HUDEP-2 (cell line): ENCODE results near the gene ICOSLG.
"Not testable (repeated sequence)": the region's sequence is repeated elsewhere in the genome, so short reads cannot be mapped to it uniquely, and the experiment has no call there.

ENCODE experiments used
- DNase-seq, 76 experiments: peaks; one replicate each; lab custom pipeline; 2025; ENCODE audit not compliant: unreplicated experiment in 76 of 76; lab: John Stamatoyannopoulos, UW

ICOSLG gene

DNA sequence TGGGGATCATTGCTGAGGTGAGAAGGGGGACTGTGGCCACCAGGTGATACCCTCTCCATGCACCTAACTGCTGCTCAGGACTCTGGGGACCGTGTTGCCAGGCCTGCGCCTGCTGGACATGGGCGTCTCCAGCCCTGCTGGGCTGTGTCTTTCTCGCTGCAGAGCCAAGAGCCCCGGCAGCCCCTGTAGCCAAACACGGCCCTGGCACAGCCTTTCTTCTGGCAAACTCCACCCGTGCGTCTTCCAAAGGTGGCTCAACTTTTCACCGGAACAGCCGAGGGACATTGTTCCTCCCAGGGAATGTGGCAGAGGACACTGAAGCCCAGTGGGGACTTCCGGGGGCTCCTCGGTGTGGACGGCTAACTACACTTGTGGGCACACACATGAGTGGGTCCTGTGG lies 12.6 kb downstream of the ICOSLG start:
- DNase-seq: not testable (repeated sequence)

GRCh38 chr21:44227614-44228013 lies 13.1 kb downstream of the ICOSLG start:
- DNase-seq: not testable (repeated sequence)

DNA sequence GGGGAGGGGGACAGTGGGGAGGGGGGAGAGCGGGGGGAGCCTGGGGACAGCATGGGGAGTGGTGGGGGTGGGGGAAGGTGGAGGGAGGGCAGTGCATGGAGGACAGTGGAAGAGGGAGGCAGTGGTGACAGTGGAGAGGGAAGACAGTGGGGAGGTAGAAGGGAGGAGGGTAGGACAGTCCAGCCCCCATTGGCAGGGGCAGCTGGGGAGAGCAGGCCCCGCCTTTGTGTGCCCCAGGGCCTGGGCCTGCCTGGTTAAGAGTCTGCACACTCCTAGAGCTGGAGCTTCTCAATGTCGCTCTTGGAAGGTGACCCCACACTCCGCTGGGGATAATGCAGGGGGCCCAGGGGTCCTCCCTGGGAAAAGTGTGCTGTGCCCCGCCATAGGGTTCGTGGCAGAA lies 15.1 kb downstream of the ICOSLG start:
- not testable (repeated sequence) for DNase-seq

DNA sequence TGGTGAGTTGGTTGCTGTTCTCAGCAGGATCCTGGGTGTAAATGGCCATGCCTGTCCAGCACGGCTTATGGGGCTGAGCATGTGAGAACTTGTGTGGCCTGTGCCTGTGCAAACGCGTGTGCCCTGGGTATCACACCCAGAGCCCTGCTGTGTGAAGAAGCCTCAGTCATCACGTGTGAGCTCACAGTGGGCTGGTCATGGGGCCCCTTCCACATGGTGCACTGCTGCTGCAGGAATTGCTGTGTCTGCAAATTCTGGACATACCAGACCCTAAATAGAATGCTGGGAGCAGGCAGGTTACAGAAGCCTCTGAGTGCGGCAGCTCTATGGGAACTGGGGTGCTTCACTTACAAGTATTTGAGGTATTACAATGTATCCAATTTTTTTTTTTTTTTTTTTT lies 17.4 kb downstream of the ICOSLG start:
- DNase-seq: not testable (repeated sequence)

DNA sequence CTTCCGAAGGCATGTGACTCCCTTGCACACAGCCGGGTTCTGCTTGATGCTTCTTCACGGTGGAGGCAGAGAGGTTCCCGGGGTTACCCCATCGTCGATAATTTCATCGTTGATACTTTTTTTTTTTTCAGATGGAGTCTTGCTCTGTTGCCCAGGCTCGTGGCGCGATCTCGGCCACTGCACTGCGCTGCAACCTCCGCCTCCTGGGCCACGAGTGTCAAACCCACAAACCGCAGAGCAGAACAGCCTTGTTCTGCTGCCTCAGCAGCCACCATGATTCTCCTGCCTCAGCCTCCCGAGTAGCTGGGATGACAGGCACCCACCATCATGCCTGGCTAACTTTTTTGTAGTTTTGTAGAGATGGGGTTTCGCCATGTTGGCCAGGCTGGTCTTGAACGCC lies 20.1 kb downstream of the ICOSLG start:
- not testable (repeated sequence) for DNase-seq

- not testable (repeated sequence) for DNase-seq
These were observed 22.3 kb downstream of the ICOSLG start for GRCh38 chr21:44218461-44218860.

- not testable (repeated sequence) for DNase-seq
These were observed 28.8 kb downstream of the ICOSLG start for GRCh38 chr21:44211978-44212377.

DNA sequence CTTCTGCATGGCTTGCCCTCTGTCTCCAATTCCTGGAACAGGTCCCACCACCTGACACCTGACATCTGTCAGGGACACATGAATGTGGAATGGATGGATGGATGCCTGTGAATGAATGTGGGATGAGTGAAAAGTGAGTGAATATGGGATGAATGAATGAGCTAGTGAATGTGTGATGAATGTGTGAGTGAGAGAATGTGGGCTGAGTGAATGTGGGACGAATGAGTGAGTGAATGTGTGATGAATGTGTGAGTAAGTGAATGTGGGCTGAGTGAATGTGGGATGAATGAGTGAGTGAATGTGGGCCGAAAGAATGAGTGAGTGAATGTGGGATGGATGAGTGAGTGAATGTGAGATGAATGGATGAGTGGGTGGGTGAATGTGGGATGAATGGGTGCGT lies 29.2 kb downstream of the ICOSLG start:
- DNase-seq: not testable (repeated sequence)

DNA sequence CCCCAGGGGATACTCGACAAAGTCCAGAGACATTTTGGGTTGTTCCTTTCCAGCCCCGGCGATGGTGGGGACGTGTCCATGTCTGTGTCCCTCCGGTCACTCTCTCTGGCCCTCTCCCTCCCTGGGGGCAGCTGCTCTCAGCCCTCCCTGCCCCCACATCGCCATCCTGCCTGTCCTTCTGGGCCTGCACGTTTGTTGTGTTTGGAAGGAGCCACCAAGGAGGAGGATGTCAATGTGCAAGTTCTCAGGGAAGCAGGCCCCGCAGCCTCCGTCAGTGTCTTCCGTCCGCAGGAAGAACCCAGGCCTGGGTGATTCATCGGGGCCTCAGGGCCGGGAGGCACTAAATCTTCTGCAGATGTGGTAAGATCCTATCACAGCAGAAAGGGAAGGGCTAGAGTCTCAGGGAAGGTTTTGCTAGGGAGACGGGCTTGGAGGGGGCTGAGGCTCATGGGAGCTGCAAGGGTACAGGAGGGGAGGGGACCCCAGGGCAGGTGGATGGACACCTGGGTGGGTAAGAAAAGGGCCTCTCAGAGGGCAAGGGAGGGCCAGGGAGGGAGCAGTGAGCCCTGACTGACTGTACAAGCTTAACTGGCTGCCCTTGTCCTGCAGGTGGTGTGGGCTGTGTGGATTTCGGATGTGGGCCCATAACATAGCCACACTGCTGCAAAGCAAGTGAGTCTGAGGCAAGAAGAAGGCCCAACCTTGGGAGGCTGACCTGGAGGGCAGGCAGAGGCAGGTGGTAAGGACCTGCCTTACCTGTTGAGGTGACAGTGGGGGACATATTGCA lies 32.7 kb downstream of the ICOSLG start:
- DNase-seq: not testable (repeated sequence)

- not testable (repeated sequence) for DNase-seq
These were observed 33.8 kb downstream of the ICOSLG start for GRCh38 chr21:44206698-44207676.

GRCh38 chr21:44206187-44206586 lies 34.6 kb downstream of the ICOSLG start:
- DNase-seq: not testable (repeated sequence)

GRCh38 chr21:44202590-44203299 lies 38.0 kb downstream of the ICOSLG start:
- not testable (repeated sequence) for DNase-seq

DNA sequence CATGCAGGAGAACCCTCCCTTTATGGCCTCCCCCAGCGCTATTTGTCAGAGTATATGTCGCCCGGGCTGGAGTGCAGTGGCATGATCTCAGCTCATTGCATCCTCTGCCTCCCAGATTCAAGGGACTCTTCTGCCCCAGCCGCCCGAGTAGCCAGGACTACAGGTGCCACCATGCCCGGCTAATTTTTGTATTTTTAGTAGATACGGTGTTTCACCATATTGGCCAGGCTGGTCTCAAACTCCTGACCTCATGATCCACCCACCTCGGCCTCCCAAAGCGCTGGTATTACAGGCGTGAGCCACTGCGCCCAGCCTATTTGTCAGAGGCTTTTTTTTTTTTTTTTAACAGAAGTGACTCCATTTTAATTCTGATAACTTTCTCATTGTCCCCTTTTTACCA lies 40.7 kb downstream of the ICOSLG start:
- DNase-seq: not testable (repeated sequence)

DNA sequence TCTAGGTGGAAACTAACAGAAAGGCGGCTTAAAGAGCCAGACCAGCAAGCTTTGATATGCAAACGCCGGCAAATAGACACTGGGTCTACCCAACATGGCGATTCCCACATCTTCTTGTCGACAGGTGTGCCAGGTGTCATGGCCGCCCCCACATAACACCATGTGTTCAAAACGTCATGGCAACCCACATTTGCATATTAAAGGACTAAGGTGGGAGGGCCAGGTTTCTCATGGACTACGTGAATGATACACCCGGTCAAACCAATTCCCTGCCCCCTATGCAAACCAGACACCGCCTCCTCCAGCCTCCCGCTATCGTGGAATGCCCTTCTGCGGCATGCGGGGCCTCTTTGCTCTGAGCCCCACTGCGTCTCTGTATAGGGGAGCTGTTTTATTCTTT lies 41.3 kb downstream of the ICOSLG start:
- DNase-seq: no peak

GRCh38 chr21:44197156-44197516 lies 43.6 kb downstream of the ICOSLG start:
- not testable (repeated sequence) for DNase-seq

GRCh38 chr21:44196212-44197155 lies 44.3 kb downstream of the ICOSLG start:
- not testable (repeated sequence) for DNase-seq

DNA sequence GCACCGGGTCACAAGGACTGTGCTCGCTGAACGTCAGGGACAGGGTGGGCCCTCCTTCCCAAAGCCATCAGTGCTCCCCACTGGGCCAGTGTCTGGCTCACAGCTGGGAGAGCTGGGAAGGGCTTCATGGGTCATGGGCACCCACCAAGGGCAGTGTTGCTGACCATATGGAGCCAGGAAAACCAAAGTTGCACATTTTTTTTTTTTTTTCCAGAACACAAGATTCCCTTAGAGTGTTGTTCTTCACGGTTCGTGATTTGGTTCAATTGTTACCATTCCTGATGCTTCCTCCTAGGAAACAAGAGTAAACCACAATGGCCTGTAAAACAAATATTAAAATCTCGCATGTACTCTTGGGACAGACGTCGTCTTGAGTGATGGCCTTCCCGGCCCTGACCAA lies 45.9 kb downstream of the ICOSLG start:
- not testable (repeated sequence) for DNase-seq

GRCh38 chr21:44194451-44194850 lies 46.3 kb downstream of the ICOSLG start:
- DNase-seq: not testable (repeated sequence)

GRCh38 chr21:44193108-44193507 lies 47.6 kb downstream of the ICOSLG start:
- not testable (repeated sequence) for DNase-seq
